Transverse colon (tissue), 4 donors: ENCODE measurements around the gene MYZAP. TPM values are rescaled to one million over a fixed set of nuclear protein-coding genes. Genes with fewer than 3 reads are reported as not detected.

Source experiments
- DNase-seq: peaks from one replicate; pipeline ENCODE4 v3.0.0-alpha.2; 2019
- H3K27ac ChIP-seq, 4 donors: fragments of 200-600 bp; sonication (generic); 2 replicates each; pipeline ENCODE4 v1.5.1; 2016 to 2018; ENCODE audit warnings: inconsistent platforms in 4 of 4
- H3K27me3 ChIP-seq: fragments of 200-600 bp; sonication (generic); 2 replicates; pipeline ENCODE4 v1.5.1; 2017; ENCODE audit warnings: inconsistent platforms
- H3K36me3 ChIP-seq, 4 donors: fragments of 200-600 bp; sonication (generic); 2 replicates each; pipeline ENCODE4 v1.5.1; 2017 to 2019; ENCODE audit warnings: inconsistent platforms in 4 of 4
- H3K4me1 ChIP-seq, 4 donors: fragments of 200-600 bp; sonication (generic); 2 replicates each; pipeline ENCODE4 v1.5.1; 2017 to 2020; ENCODE audit warnings: inconsistent platforms in 4 of 4
- H3K4me3 ChIP-seq, 4 donors: fragments of 200-600 bp; sonication (generic); 1 replicate in 1 of 4; 2 replicates in 3 of 4; pipeline versions ENCODE4 v1.5.1 to v1.6.1; 2017 to 2019; ENCODE audit warnings: inconsistent platforms in 4 of 4
- H3K9me3 ChIP-seq, 2 donors: fragments of 200-600 bp; sonication (generic); 2 replicates each; pipeline ENCODE4 v1.5.1; 2017 to 2019; ENCODE audit warnings: inconsistent platforms in 2 of 2
- EP300 ChIP-seq: sonication (generic); formaldehyde crosslinking; IDR thresholded peaks from one replicate; pipeline ENCODE4 v1.6.1; 2017; ENCODE audit warnings: antibody characterized with exemption, low read depth
- POLR2A ChIP-seq: fragments of 450-650 bp; IDR thresholded peaks from one replicate; pipeline ENCODE4 v1.6.1; 2016; ENCODE audit warnings: antibody characterized with exemption, mild to moderate bottlenecking, moderate library complexity
- POLR2AphosphoS5 ChIP-seq, 3 donors: sonication (generic); formaldehyde crosslinking; IDR thresholded peaks; one replicate each; pipeline ENCODE4 v1.6.1; 2016; ENCODE audit warnings: antibody characterized with exemption in 3 of 3
- WGBS, 2 donors: methylation state at CpG; one replicate each; pipeline ENCODE4 v1.1.5; 2018; ENCODE audit warnings: low coverage in 1 of 2; 5-methylcytosine and 5-hydroxymethylcytosine counted together
- in situ Hi-C, 4 donors: fragments of 200-750 bp; cut with MboI; loops; one replicate each; pipeline versions ENCODE4 v1.15.0 to v1.15.1; 2017; ENCODE audit warnings: low sequenced_read_pairs in 3 of 4, low pct_ligation_motif_present in 1 of 4, low pct_unique_long_range_greater_than_20kb in 1 of 4
- intact Hi-C: fragments of 100-400 bp; cut with DNase I; formaldehyde crosslinking; loops from one replicate; pipeline ENCODE4 v1.15.1; 2023; ENCODE audit warnings: low total_unique reads
- total RNA-seq, 4 donors: library from RNA; depleted of rRNA; stranded (reverse); fragments of >200 nt; gene quantifications; one replicate each; pipeline ENCODE4 v1.1.0, GENCODE V29; 2016
- TF ChIP-seq, protein P1 (sequence below), 5 experiments: fragments of 200-600 bp in 3 of 5; fragments of 450-650 bp in 2 of 5; sonication (generic) in 3 of 5; IDR thresholded peaks; 1 replicate in 2 of 5; 2 replicates in 3 of 5; pipeline ENCODE4 v1.5.1; 2016 to 2017; ENCODE audit warnings: antibody characterized with exemption in 5 of 5, inconsistent platforms in 3 of 5, mild to moderate bottlenecking in 2 of 5, moderate library complexity in 1 of 5

The MYZAP gene
- total RNA-seq, 4 donors from 2014 or later: 1.00 to 24.3 (median 10.7) TPM

DNA sequence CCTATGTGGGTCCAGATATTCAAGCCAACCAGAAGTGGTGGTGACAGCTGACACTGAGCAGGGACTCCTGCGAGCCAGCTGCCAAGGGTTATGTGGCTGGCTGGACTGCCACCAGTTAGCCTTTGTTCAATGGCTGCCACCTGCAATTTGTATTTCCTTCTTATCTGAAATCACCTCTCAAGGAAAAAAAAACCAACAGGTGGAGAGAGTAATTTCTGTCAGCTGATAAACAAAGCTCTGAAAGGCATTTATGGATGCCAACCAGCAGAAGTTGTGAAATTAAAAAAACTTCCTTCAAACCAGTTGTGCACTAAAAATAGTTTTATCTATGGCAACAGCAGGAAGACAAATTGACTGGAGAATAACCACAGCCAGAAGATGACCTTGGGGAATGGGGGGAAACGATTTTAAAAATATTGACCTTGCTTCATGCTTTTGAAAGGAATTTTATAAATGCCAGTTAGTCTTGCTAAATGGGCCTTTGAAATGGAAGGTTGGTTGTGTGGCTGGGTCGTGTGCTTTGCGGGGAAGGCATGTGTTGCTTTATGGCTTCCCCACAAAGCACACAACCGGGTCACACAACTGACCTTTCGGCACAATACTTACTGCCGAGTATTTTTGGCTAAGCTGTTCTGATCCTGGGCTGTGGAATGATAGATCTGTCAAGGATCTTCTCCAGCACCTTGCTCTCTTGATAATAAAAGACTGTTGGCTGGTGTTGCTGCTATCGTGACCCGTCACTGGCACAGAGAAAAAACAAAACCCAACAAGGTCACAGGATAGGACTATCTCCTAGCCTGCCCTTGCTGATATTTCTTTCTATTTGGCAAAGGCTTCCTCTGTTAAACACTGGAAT is 3.5 kb downstream of the MYZAP start:
- H3K27ac ChIP-seq: peak overlapping the region; percentile 49 to 64 (median 57)
- no peaks in the 10 kb centered on the region for H3K27me3 ChIP-seq
- intact Hi-C loops: no loop called here
- DNase-seq: no peak
- H3K4me3 ChIP-seq: no peak overlapping the region
- TF ChIP-seq POLR2A (no peak), POLR2AphosphoS5 (IDR thresholded peaks at IDR 0.05) (peak in 2 of 3 donors; percentile 49 to 54)
- H3K9me3 ChIP-seq: no peaks in the 10 kb centered on the region
- in situ Hi-C loops: no loop called here
- H3K4me1 ChIP-seq: peaks cover 14 to 53% (median 25%) of the 10 kb centered on the region in 4 donors
- 52 to 65% methylated on average over 9 of the region's 9 CpGs for WGBS, 2 donors
- H3K36me3 ChIP-seq: no peaks in the 10 kb centered on the region

DNA sequence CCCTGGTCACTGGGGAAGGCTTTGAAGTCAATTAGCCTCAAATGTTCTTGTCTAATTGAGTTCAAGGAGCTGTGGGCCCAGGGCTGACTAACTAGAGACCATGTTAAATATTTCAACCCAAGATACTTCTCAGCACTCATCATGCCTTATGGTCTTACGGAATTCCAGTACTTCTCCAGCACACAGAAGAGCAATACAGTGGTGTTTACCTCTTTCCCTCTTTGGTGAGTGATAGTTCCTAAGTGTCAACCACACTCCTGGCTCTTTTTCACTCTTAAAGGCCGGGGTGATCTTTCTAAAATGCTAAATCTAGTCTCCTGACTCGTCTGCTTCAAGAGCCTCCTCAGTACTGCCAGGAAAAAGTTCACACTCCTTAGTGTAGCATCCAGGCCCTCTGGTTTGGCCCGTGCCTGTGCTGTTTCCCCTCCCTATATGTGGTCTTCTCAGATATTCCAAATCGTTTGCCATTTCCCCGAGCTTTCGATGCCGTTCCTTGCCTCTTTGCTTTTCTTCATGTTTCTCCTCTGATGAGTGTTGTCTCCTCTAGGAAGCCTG is 4.7 kb downstream of the MYZAP start:
- Histone ChIP-seq H3K27ac (peak overlapping the region in 3 of 4 donors; percentile 11 to 61 (median 44)), H3K9me3 (no peaks in the 10 kb centered on the region), H3K36me3 (no peaks in the 10 kb centered on the region), H3K27me3 (no peaks in the 10 kb centered on the region), H3K4me1 (peaks cover 11 to 50% (median 23%) of the 10 kb centered on the region in 4 donors), H3K4me3 (no peak overlapping the region)
- TF ChIP-seq EP300 (no peak), POLR2AphosphoS5 (IDR thresholded peaks at IDR 0.05) (no peak), POLR2A (no peak)
- TF ChIP-seq, protein P1, sequence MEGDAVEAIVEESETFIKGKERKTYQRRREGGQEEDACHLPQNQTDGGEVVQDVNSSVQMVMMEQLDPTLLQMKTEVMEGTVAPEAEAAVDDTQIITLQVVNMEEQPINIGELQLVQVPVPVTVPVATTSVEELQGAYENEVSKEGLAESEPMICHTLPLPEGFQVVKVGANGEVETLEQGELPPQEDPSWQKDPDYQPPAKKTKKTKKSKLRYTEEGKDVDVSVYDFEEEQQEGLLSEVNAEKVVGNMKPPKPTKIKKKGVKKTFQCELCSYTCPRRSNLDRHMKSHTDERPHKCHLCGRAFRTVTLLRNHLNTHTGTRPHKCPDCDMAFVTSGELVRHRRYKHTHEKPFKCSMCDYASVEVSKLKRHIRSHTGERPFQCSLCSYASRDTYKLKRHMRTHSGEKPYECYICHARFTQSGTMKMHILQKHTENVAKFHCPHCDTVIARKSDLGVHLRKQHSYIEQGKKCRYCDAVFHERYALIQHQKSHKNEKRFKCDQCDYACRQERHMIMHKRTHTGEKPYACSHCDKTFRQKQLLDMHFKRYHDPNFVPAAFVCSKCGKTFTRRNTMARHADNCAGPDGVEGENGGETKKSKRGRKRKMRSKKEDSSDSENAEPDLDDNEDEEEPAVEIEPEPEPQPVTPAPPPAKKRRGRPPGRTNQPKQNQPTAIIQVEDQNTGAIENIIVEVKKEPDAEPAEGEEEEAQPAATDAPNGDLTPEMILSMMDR (IDR thresholded peaks at IDR 0.05): no peak
- intact Hi-C loops (no loop called here), in situ Hi-C loops (no loop called here)
- no peak for DNase-seq
- WGBS, 2 donors: 85 to 86% methylated on average over 8 of the region's 8 CpGs

DNA sequence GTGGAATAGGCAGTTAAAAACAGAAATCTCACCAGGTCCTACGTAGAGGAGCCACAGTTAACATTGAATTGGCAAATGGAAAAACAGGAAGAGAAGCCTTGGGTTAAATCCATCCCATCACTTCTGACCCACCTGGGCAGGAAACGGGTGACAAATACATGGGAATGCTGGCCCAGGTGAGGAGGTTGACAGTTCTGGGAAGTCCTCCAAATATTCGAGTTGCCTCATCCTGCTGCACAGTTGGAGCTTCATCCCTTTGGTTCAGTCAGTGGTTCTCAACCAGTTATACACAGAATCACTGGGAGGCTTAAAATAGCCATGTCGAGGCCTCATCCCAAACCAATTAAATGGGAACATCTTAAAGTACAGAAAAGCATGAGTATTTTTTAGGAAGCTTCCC is 5.3 kb downstream of the MYZAP start:
- WGBS, 2 donors: 68% methylated on average over 4 of the region's 4 CpGs; no CpG with 5 or more reads in 1 of the 2 donors
- Histone ChIP-seq H3K27me3 (no peaks in the 10 kb centered on the region), H3K9me3 (no peaks in the 10 kb centered on the region), H3K27ac (peak overlapping the region in 3 of 4 donors; percentile 11 to 61 (median 44)), H3K36me3 (no peaks in the 10 kb centered on the region), H3K4me1 (peaks cover 9 to 47% (median 21%) of the 10 kb centered on the region in 4 donors), H3K4me3 (no peak overlapping the region)
- TF ChIP-seq EP300: no peak
- TF ChIP-seq, protein P1 (IDR thresholded peaks at IDR 0.05): no peak
- no peak for TF ChIP-seq POLR2AphosphoS5 (IDR thresholded peaks at IDR 0.05)
- no peak for TF ChIP-seq POLR2A
- intact Hi-C loops: no loop called here
- no peak for DNase-seq
- in situ Hi-C loops: no loop called here

DNA sequence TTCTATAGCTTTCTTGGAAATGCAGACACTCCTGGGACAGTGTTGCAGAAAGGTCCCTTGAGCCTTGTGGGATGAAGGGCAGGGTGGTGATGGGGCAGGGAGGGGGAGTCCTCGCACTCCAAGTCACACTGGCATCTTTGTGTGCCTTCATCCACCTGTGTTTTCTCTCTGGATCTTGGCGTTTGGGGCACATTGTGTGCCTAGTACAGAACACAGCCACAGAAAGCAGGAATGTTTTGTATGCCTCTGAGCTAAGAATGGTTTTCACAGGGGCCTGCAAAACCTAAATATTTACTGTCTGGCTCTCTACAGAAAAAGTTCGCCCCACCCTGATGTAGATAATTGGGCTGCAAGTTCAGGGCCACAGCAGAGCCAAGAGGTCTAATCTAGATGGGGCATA is 5.7 kb downstream of the MYZAP start:
- Histone ChIP-seq H3K4me3 (no peak overlapping the region), H3K4me1 (peaks cover 9 to 43% (median 20%) of the 10 kb centered on the region in 4 donors), H3K27me3 (no peaks in the 10 kb centered on the region), H3K9me3 (no peaks in the 10 kb centered on the region), H3K27ac (peak overlapping the region in 3 of 4 donors; percentile 11 to 44 (median 30)), H3K36me3 (no peaks in the 10 kb centered on the region)
- DNase-seq: no peak
- no peak for TF ChIP-seq POLR2A
- no peak for TF ChIP-seq EP300
- in situ Hi-C loops: no loop called here
- 47% methylated on average over 3 of the region's 3 CpGs; no CpG with 5 or more reads in 1 of the 2 donors for WGBS, 2 donors
- intact Hi-C loops: no loop called here

DNA sequence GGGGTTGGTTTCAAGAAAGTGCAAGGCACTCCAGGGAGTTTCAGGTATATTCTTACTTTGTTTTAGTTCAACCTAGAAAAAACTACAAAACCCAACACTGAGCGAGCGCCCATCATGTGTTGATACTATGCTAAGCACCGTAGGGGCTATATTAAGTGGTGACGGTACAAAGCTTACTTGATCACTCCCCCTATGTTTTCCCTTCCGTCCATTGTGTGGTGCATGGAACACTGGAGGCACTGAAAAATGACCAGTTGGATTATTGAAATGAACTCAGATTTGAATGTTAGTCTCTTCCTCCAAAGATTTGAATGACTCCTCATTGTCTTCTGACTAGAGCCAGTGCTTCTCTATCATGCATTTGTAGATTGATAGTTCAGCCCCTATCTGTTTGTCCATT is 6.6 kb downstream of the MYZAP start:
- Histone ChIP-seq H3K9me3 (no peaks in the 10 kb centered on the region), H3K27ac (peak overlapping the region in 2 of 4 donors; percentile 18 to 44), H3K4me3 (no peak overlapping the region), H3K4me1 (peaks cover 9 to 40% (median 20%) of the 10 kb centered on the region in 4 donors), H3K27me3 (no peaks in the 10 kb centered on the region), H3K36me3 (no peaks in the 10 kb centered on the region)
- intact Hi-C loops: no loop called here
- DNase-seq: no peak
- 93 to 95% methylated on average over 4 to 5 of the region's 5 CpGs for WGBS, 2 donors
- no peak for TF ChIP-seq POLR2A
- TF ChIP-seq, protein P1 (IDR thresholded peaks at IDR 0.05): no peak
- no peak for TF ChIP-seq POLR2AphosphoS5 (IDR thresholded peaks at IDR 0.05)
- TF ChIP-seq EP300: no peak
- in situ Hi-C loops: no loop called here
